Fibroblast of villous mesenchyme (primary cell): ENCODE results near the gene TIGD2. TPM values are rescaled to one million over a fixed set of nuclear protein-coding genes. Genes with fewer than 3 reads are reported as not detected.

Source experiments
- DNase-seq: peaks from one replicate; pipeline ENCODE4 v3.0.0-alpha.2; 2010; ENCODE audit warnings: low read depth
- H3K4me3 ChIP-seq: 2 replicates; pipeline ENCODE4 v1.5.1; 2011; ENCODE audit warnings: low read depth, mild to moderate bottlenecking, low read length
- total RNA-seq: library from RNA; depleted of rRNA; stranded (reverse); fragments of >200 nt; gene quantifications from 2 replicates; pipeline ENCODE4 v1.2.3, GENCODE V29; 2012
- TF ChIP-seq, protein P1 (sequence below): IDR thresholded peaks from 2 replicates; pipeline ENCODE4 v1.5.1; 2012; ENCODE audit warnings: low read depth, mild to moderate bottlenecking, low read length; ENCODE audit not compliant: insufficient read depth

Gene TIGD2
- total RNA-seq, 1 donor: 12.5 TPM

DNA sequence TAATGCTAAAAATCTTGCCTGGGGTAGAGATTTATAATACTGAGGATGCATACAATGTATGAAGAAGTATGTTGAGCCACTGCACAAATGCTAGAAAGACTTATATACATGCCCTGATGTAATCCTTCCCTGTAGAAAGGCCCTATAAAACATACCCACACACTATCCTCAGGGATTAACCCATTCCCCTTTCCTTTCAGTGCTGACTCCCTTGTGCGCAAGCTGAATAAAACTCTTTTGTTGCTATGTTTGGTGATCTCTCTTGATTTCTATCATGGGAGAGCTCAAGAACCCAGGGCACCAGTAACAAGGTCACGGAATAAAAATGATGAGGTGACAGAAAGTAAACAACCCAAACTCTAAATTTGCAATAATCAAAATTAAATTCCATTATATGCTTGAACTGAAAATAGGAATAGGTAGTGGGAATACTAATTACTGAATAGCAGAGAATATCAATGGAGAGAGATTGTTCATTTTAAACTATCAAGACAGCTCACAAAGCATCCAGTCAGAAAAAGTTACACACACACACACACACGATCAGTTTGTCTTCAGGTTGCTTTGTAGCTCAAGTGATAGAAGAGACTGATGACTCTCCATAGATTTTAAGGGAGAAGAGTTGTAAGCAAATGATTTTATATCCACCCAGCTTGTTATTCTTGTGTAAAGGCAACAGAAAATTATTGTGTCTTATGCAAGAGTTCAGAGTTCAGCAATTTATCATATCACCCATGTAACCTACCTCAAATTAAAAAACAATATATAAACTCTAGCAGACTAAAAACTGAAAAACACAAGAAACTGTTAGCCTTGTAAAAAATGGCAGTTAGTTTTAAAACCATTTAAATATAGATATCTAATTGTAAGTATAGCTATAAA lies 14.8 kb downstream of the TIGD2 start:
- no peak overlapping the region for H3K4me3 ChIP-seq
- TF ChIP-seq, protein P1, sequence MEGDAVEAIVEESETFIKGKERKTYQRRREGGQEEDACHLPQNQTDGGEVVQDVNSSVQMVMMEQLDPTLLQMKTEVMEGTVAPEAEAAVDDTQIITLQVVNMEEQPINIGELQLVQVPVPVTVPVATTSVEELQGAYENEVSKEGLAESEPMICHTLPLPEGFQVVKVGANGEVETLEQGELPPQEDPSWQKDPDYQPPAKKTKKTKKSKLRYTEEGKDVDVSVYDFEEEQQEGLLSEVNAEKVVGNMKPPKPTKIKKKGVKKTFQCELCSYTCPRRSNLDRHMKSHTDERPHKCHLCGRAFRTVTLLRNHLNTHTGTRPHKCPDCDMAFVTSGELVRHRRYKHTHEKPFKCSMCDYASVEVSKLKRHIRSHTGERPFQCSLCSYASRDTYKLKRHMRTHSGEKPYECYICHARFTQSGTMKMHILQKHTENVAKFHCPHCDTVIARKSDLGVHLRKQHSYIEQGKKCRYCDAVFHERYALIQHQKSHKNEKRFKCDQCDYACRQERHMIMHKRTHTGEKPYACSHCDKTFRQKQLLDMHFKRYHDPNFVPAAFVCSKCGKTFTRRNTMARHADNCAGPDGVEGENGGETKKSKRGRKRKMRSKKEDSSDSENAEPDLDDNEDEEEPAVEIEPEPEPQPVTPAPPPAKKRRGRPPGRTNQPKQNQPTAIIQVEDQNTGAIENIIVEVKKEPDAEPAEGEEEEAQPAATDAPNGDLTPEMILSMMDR: no peak
- DNase-seq: peak; percentile 29

DNA sequence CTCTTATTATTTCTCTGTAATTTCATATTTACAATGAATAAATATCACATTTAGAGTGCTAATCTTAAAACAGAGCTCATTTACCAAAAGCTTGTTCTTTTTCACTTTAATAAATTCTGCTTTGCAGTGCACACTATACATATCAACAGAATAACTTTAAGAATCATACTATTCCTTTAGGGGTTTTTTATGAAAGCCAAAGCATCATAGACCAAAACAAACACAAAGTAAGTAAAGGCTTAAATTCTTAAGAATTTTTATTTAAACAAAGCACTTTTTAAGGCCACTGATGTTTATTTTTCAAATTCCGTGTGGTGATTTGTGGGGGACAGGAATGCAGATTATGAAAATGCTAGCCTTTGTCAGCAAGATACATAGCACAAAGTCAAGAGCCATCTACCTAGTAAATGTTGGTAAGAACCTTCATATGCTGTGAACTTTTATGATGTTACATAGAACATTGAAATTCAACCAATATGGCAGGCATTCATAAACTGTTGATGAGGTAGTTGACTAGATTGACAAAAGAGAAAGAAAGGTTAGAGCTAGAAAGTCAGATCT lies 17.8 kb downstream of the TIGD2 start:
- no peak overlapping the region for H3K4me3 ChIP-seq
- DNase-seq: peak; percentile 64
- TF ChIP-seq, protein P1: no peak

DNA sequence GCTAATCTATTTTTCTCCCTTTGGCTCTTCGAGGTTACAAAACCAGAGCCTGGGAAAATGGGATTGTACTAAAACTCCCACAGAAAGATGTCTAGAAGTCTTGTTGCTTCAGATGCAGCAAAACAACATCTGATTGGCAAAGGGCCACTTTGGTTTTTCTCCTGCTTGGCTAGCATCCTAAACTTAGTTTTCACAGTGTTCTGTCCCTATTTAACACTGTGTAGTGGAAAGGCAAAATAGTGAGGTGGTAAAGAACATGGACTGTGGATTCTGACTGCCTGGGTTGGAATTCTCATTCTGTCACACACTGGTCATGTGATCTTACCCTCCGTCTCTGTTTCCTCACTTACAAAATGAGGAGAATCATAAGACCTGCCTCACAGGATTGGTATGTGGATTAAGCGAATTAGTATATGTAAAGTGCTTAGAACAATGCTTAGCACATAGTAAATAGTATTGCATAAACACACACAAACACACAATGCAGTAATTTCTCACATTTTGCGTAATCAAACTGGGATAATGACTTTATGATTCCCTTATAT lies 23.5 kb downstream of the TIGD2 start:
- no peak overlapping the region for H3K4me3 ChIP-seq
- peak; percentile 95 for DNase-seq

DNA sequence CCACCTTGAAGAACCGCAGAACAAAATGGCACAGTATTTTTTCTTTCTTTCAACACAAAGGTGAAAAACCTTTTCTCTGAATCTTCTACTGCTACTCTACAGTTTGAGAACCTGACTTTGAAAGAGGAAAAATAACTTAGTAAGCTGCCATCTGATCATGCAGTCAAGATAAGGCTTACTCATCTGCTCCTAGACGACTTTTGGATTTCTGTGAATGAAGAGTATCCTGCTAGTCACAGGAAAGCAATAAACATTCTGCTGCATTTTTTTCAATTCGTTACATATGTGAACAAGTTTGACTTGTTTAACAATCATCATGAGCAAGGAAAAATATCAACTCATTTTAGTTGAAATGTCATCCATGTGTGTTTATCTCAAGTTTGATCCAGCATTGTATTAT lies 25.2 kb downstream of the TIGD2 start:
- TF ChIP-seq, protein P1: no peak
- peak; percentile 77 for DNase-seq
- no peak overlapping the region for H3K4me3 ChIP-seq

More for the DNA sequence above, 23.5 kb downstream of the TIGD2 start:
- TF ChIP-seq, protein P1: no peak

DNA sequence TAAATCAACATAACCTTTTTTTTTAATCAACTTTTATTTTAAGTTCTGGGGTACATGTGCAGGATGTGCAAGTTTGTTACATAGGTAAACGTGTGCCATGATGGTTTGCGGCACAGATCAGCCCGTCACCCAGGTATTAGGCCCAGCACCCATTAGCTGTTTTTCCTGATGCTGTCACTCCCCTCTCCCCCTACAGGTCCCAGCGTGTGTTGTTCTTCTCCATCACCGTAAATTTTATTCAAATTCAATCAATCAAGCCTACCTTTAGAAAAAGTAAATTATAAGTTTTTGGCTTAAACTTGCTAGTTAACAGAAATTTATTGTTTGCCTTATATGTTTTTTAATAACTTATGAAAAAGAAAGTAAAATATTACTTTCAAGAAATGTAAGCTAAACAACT lies 25.9 kb downstream of the TIGD2 start:
- H3K4me3 ChIP-seq: no peak overlapping the region
- DNase-seq: no peak
- TF ChIP-seq, protein P1: no peak

DNA sequence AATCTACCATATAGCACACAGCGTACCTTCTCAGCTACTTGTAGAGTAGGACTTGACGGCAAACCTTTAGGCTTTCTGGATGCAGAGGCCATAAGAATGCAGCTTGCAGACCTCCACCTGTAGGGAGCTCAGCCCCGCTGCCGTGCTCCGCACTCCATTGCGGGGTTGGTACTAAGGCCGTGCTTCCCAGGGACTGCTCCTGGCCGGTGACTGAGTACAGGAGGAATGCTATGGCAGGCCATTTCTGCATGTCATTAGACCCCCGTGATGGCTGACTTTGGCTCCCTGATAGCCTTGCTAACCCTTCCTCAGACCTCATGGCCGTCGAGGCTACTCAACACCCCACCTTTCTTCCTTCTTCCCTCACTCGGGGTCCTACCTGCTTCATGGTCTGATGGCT lies 26.4 kb downstream of the TIGD2 start:
- DNase-seq: no peak
- TF ChIP-seq, protein P1: no peak
- no peak overlapping the region for H3K4me3 ChIP-seq
